ENCODE results near the gene TEX101. TPM values are rescaled to one million over a fixed set of nuclear protein-coding genes. Genes with fewer than 3 reads are reported as not detected.
"Not testable (repeated sequence)": the region's sequence is repeated elsewhere in the genome, so short reads cannot be mapped to it uniquely, and the experiment has no call there.

The TEX101 gene
- total RNA-seq, 6 experiments from 2014 or later, result not detected

DNA sequence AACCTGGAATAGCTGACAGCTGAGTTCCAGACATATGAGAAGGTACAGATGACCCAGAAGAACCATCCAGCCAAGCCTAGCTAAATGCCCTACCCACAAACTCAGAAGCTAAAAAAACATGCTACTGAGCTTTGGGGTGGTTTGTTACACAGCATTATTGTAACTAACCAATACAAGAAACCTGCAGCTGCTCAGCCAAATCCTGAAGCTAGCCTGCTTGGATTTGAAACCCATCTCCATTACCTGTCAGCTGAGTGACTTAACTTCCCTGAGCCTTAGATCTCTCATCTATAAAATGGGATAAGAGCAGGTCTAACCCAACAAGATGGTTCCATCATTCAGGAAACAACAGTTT is 25.0 kb downstream of the TEX101 start:
- no peak for TF ChIP-seq POLR2A (IDR thresholded peaks at IDR 0.05)
- TF ChIP-seq, protein P1, sequence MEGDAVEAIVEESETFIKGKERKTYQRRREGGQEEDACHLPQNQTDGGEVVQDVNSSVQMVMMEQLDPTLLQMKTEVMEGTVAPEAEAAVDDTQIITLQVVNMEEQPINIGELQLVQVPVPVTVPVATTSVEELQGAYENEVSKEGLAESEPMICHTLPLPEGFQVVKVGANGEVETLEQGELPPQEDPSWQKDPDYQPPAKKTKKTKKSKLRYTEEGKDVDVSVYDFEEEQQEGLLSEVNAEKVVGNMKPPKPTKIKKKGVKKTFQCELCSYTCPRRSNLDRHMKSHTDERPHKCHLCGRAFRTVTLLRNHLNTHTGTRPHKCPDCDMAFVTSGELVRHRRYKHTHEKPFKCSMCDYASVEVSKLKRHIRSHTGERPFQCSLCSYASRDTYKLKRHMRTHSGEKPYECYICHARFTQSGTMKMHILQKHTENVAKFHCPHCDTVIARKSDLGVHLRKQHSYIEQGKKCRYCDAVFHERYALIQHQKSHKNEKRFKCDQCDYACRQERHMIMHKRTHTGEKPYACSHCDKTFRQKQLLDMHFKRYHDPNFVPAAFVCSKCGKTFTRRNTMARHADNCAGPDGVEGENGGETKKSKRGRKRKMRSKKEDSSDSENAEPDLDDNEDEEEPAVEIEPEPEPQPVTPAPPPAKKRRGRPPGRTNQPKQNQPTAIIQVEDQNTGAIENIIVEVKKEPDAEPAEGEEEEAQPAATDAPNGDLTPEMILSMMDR (IDR thresholded peaks at IDR 0.05), result no peak
- intact Hi-C loops (cut with DNase I), result loop anchor here in 1 of 2 donors (10.0 kb wide), 1 partner anchor 205 kb away; no protein-coding TSS in a partner anchor
- no peak for DNase-seq
- no peaks in the 10 kb centered on the region for H3K36me3 ChIP-seq
- H3K27ac ChIP-seq, result no peak overlapping the region
- H3K9me3 ChIP-seq, result no peaks in the 10 kb centered on the region
- ATAC-seq, result no peak
- peaks cover 0 to 4% (median 0%) of the 10 kb centered on the region in 4 donors for H3K4me1 ChIP-seq
- no peak overlapping the region for H3K4me3 ChIP-seq
- H3K27me3 ChIP-seq, result no peaks in the 10 kb centered on the region

DNA sequence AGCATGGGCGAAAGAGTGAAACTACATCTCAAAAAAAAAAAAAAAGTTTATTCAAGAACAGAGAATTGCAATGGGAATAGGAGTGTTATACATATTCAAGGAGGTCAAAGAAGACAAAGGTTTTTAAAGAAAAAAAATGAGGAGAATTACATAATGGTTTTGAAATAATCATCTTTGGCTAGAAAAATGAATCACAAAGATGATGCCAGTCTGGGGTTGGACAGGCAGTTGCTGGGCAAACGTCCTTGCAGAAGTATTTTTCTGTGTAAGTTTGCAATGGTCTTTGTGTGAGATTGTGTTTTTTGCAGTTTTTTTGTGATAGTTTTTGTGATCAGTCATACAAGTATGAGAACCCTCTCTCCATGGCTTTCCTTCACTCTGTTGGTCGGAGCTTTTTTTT is 27.0 kb downstream of the TEX101 start:
- 36% methylated on average over 3 of the region's 3 CpGs for WGBS (ENCODE audit: insufficient coverage, low coverage, low lambda C conversion rate, missing lambda C conversion rate)
- Histone ChIP-seq H3K4me1 (peaks cover 0 to 4% (median 0%) of the 10 kb centered on the region in 4 donors), H3K27ac (no peak overlapping the region), H3K36me3 (no peaks in the 10 kb centered on the region), H3K27me3 (no peaks in the 10 kb centered on the region), H3K9me3 (no peaks in the 10 kb centered on the region), H3K4me3 (no peak overlapping the region)
- intact Hi-C loops (cut with DNase I), result loop anchor here in 1 of 2 donors (10.0 kb wide), 1 partner anchor 203 kb away; no protein-coding TSS in a partner anchor
- DNase-seq, result no peak
- no peak for TF ChIP-seq POLR2A (IDR thresholded peaks at IDR 0.05)
- TF ChIP-seq, protein P1 (IDR thresholded peaks at IDR 0.05), result no peak
- no peak for ATAC-seq

DNA sequence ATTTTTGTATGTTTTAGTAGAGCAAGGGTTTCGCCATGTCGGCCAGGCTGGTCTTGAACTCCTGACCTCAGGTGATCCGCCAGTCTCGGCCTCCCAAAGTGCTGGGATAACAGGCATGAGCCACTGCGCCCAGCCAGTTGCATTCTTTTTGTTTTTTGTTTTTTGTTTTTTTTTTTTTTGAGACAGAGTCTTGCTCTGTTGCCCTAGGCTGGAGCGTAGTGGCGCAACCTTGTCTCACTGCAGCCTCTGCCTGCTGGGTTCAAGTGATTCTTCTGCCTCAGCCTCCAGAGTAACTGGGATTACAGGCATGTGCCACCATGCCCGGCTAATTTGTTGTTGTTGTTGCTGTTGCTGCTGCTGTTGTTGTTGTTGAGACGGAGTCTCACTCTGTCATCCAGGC is 29.4 kb downstream of the TEX101 start:
- not testable (repeated sequence) for H3K36me3 ChIP-seq, ATAC-seq, H3K4me1 ChIP-seq, H3K27ac ChIP-seq, H3K4me3 ChIP-seq, DNase-seq, H3K9me3 ChIP-seq, H3K27me3 ChIP-seq
- intact Hi-C loops (cut with DNase I), result loop anchor here in 1 of 2 donors (10.0 kb wide), 1 partner anchor 201 kb away; no protein-coding TSS in a partner anchor
- WGBS (ENCODE audit: insufficient coverage, low coverage, low lambda C conversion rate, missing lambda C conversion rate), result 79% methylated on average over 3 of the region's 9 CpGs

DNA sequence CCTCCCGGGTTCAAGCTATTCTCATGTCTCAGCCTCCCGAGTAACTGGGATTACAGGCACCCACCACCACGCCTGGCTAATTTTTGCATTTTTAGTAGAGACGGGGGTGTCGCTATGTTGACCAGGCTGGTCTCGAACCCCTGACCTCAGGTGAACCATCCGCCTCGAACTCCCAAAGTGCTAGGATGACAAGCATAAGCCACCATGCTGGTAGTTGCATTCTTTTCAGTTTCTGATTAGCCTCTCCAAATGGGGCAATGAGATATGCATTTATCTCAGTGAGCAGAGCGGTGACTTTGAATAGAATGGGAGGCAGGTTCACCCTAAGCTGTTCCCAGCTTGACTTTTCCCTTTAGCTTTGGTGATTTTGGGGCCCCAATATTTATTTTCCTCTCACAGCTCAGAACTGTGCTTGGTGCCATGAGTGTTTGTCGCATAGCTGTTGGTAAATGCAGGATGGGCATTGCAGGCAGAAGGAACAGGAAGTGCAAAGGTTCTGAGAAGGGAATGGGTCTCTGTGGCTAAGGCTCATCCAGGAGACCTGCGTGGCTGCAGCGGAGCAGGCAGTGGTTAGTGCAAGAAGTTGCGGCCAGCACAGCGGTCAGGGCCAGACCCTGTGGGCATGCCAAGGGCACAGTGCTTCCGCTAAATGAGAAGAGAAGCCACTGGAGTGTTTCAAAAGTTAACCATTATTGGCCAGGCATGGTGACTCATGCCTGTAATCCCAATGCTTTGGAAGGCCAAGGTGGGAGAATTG is 30.0 kb downstream of the TEX101 start:
- intact Hi-C loops (cut with DNase I), result loop anchor here in 1 of 2 donors (5.0 to 10.0 kb wide), 2 partner anchors 78 to 200 kb away; no protein-coding TSS in a partner anchor
- no peaks in the 10 kb centered on the region for H3K9me3 ChIP-seq
- H3K27ac ChIP-seq, result no peak overlapping the region
- no peaks in the 10 kb centered on the region for H3K4me1 ChIP-seq
- ATAC-seq, result no peak
- TF ChIP-seq, protein P1 (IDR thresholded peaks at IDR 0.05), result no peak
- TF ChIP-seq POLR2A (IDR thresholded peaks at IDR 0.05), result no peak
- WGBS (ENCODE audit: insufficient coverage, low coverage, low lambda C conversion rate, missing lambda C conversion rate), result 71% methylated on average over 11 of the region's 15 CpGs
- H3K27me3 ChIP-seq, result no peaks in the 10 kb centered on the region
- no peak overlapping the region for H3K4me3 ChIP-seq
- no peaks in the 10 kb centered on the region for H3K36me3 ChIP-seq
- DNase-seq, result no peak

DNA sequence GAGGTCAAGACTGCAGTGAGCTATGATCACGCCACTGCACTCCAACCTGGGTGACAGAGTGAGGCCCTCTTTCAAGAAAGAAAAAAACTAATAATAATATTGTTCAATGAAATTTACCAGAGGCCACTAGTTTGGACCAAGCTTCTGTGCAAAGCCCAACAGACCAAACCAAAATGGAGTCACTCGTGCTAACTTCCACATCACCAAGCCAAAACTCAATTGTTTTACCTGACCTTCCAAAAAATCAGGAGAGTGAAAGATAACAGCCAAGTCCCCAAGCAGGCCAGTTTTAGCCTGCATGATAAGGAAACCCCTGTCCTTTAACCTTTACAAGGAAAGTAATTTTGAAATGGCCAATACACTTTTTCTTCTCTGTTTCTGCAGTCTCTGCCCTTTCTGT is 30.7 kb downstream of the TEX101 start:
- intact Hi-C loops (cut with DNase I), result loop anchor here in 1 of 2 donors (5.0 to 10.0 kb wide), 2 partner anchors 77 to 199 kb away; no protein-coding TSS in a partner anchor
- H3K9me3 ChIP-seq, result no peaks in the 10 kb centered on the region
- TF ChIP-seq POLR2A (IDR thresholded peaks at IDR 0.05), result no peak
- TF ChIP-seq, protein P1 (IDR thresholded peaks at IDR 0.05), result no peak
- H3K4me1 ChIP-seq, result no peaks in the 10 kb centered on the region
- no peaks in the 10 kb centered on the region for H3K36me3 ChIP-seq
- no peak overlapping the region for H3K4me3 ChIP-seq
- WGBS (ENCODE audit: insufficient coverage, low coverage, low lambda C conversion rate, missing lambda C conversion rate), result 83% methylated on average over 2 of the region's 2 CpGs
- no peak overlapping the region for H3K27ac ChIP-seq
- DNase-seq (no peak), ATAC-seq (no peak)
- no peaks in the 10 kb centered on the region for H3K27me3 ChIP-seq

All from right lobe of liver (tissue), 6 donors.